Tibial nerve (tissue), 4 donors: ENCODE measurements around the gene SLC6A2. TPM values are rescaled to one million over a fixed set of nuclear protein-coding genes. Genes with fewer than 3 reads are reported as not detected.
"Not testable (repeated sequence)": the region's sequence is repeated elsewhere in the genome, so short reads cannot be mapped to it uniquely, and the experiment has no call there.

Source experiments
- DNase-seq, 2 donors: peaks; one replicate each; pipeline ENCODE4 v3.0.0-alpha.2; 2019; ENCODE audit warnings: low spot score in 2 of 2
- H3K27ac ChIP-seq, 4 donors: fragments of 200-600 bp; sonication (generic) in 3 of 4; one replicate each; pipeline ENCODE4 v1.5.1; 2017 to 2019; ENCODE audit warnings: mild to moderate bottlenecking in 1 of 4
- H3K27me3 ChIP-seq, 2 donors: fragments of 200-600 bp; sonication (generic) in 1 of 2; one replicate each; pipeline versions ENCODE4 v1.5.1 to v1.6.0; 2017 to 2019
- H3K36me3 ChIP-seq, 3 donors: fragments of 200-600 bp; sonication (generic); one replicate each; pipeline ENCODE4 v1.5.1; 2018 to 2019
- H3K4me1 ChIP-seq, 4 donors: fragments of 200-600 bp; sonication (generic) in 3 of 4; one replicate each; pipeline ENCODE4 v1.5.1; 2017 to 2019
- H3K4me3 ChIP-seq, 4 donors: fragments of 200-600 bp; sonication (generic) in 3 of 4; one replicate each; pipeline ENCODE4 v1.5.1; 2017 to 2019; ENCODE audit warnings: mild to moderate bottlenecking in 1 of 4, moderate library complexity in 1 of 4
- H3K9me3 ChIP-seq, 4 donors: fragments of 200-600 bp; sonication (generic) in 3 of 4; one replicate each; pipeline ENCODE4 v1.5.1; 2017 to 2019
- EP300 ChIP-seq, 2 donors: sonication (generic); formaldehyde crosslinking; IDR thresholded peaks; one replicate each; pipeline ENCODE4 v1.6.1; 2017; ENCODE audit warnings: antibody characterized with exemption in 2 of 2, mild to moderate bottlenecking in 1 of 2
- POLR2A ChIP-seq, 2 donors: fragments of 450-650 bp; IDR thresholded peaks; one replicate each; pipeline ENCODE4 v1.6.1; 2017; ENCODE audit warnings: antibody characterized with exemption in 2 of 2, mild to moderate bottlenecking in 2 of 2, moderate library complexity in 2 of 2
- WGBS, 2 donors: methylation state at CpG; one replicate each; pipeline ENCODE4 v1.1.5; 2018; 5-methylcytosine and 5-hydroxymethylcytosine counted together
- total RNA-seq, 4 donors: library from RNA; depleted of rRNA; stranded (reverse); fragments of >200 nt; gene quantifications; one replicate each; pipeline ENCODE4 v1.1.0, GENCODE V29; 2016
- TF ChIP-seq, protein P1 (sequence below), 5 experiments: fragments of 200-600 bp in 3 of 5; fragments of 450-650 bp in 2 of 5; sonication (generic) in 3 of 5; IDR thresholded peaks; one replicate each; pipeline ENCODE4 v1.5.1; 2016 to 2019; ENCODE audit warnings: antibody characterized with exemption in 5 of 5, mild to moderate bottlenecking in 3 of 5, moderate library complexity in 2 of 5

Gene SLC6A2
- total RNA-seq: under 1 TPM in 3 of 4 donors, not detected in 1; 0.22 to 0.59 (median 0.30) TPM

DNA sequence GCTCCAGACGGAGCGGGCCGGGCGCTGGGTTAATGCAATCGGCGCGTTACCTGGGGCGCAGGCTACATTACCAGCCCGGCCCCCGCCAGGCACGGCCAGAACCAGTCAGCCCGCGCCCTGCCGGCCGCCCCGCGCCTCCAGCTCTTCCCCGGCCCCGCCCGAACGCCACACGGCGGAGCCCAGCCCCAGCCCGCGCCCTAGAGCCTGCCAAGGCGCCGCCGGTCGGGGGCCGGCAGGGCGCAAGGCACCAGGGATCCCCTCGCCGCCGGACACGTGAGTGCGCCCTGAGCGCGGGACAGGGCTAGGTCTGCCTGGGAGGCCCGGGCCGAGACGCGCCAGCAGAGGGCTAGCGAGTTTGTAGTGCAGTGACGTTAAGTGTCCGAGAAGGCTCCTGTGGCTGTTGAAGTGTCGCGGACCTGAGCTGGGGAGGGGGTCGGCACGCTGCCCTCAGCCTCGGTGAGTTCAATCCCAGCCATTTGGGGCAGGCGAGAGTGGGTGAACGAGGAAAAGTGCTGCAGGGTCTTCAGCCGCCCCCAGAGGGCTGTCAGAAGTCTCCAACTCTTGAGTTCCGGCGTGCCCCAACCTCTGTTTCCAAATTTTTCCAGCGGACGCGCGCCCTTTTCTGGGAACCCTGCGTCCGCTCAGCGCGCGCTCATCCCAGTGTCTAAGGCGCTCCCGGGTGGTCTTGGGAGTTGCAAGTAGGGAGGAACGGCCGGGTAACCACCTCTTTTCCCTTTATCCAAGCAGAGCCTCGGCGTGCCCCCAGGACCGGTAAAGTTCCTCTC is at the start of gene SLC6A2:
Gene SLC6A2, plus strand, starts transcription at position 92 of the 785 bp plus-strand sequence. CDS start 707 bp downstream, outside the sequence.
- peaks cover 0 to 17% (median 0%) of the 10 kb centered on the region in 4 donors for H3K4me1 ChIP-seq
- H3K9me3 ChIP-seq: no peaks in the 10 kb centered on the region
- H3K27me3 ChIP-seq: peaks cover 0 to 48% of the 10 kb centered on the region in 2 donors
- TF ChIP-seq EP300 (IDR thresholded peaks at IDR 0.05): no peak
- TF ChIP-seq, protein P1, sequence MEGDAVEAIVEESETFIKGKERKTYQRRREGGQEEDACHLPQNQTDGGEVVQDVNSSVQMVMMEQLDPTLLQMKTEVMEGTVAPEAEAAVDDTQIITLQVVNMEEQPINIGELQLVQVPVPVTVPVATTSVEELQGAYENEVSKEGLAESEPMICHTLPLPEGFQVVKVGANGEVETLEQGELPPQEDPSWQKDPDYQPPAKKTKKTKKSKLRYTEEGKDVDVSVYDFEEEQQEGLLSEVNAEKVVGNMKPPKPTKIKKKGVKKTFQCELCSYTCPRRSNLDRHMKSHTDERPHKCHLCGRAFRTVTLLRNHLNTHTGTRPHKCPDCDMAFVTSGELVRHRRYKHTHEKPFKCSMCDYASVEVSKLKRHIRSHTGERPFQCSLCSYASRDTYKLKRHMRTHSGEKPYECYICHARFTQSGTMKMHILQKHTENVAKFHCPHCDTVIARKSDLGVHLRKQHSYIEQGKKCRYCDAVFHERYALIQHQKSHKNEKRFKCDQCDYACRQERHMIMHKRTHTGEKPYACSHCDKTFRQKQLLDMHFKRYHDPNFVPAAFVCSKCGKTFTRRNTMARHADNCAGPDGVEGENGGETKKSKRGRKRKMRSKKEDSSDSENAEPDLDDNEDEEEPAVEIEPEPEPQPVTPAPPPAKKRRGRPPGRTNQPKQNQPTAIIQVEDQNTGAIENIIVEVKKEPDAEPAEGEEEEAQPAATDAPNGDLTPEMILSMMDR (IDR thresholded peaks at IDR 0.05): peak in 1 of 5 experiments; percentile 24
- H3K4me3 ChIP-seq: peak within 1 kb of the TSS in 3 of 4 donors; percentile 11 to 35 (median 16)
- 2% methylated on average over 38 to 65 of the region's 71 CpGs for WGBS, 2 donors
- no peak within 1 kb of the TSS for H3K27ac ChIP-seq
- DNase-seq: no peak
- no peaks in the 10 kb centered on the region for H3K36me3 ChIP-seq

GRCh38 chr16:55613613-55614335 is 42.0 kb upstream of the SLC6A2 start:
- Histone ChIP-seq H3K4me3 (no peak overlapping the region), H3K4me1 (no peaks in the 10 kb centered on the region), H3K27me3 (no peaks in the 10 kb centered on the region), H3K27ac (no peak overlapping the region), H3K9me3 (peaks cover 0 to 14% (median 0%) of the 10 kb centered on the region in 4 donors), H3K36me3 (no peaks in the 10 kb centered on the region)
- TF ChIP-seq EP300 (IDR thresholded peaks at IDR 0.05): no peak
- TF ChIP-seq POLR2A (IDR thresholded peaks at IDR 0.05): no peak
- TF ChIP-seq, protein P1 (IDR thresholded peaks at IDR 0.05): no peak
- WGBS, 2 donors: 52 to 58% methylated on average over 6 of the region's 6 CpGs
- no peak for DNase-seq

DNA sequence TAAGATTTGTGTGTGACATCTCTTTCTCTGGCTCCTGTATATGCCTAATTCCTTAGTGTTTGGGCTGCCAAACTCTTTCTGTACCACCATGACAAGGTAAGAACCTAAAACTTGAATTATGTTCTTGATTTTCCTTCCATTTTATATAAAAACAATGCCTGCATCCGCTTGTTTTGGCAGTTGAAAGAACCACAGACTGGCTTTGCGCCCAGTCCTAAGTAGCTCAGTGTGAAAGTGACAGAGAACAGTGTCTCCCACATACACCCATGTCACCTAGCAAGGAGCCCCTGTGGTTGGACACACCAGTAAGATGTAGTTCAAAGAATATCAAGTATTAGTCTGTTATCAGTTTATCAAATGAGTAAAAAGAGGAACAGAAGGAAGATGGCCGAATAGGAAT is 40.7 kb upstream of the SLC6A2 start:
- Histone ChIP-seq H3K27ac (no peak overlapping the region), H3K9me3 (peaks cover 0 to 14% (median 0%) of the 10 kb centered on the region in 4 donors), H3K36me3 (no peaks in the 10 kb centered on the region), H3K4me3 (no peak overlapping the region), H3K4me1 (no peaks in the 10 kb centered on the region), H3K27me3 (no peaks in the 10 kb centered on the region)
- TF ChIP-seq POLR2A (IDR thresholded peaks at IDR 0.05) (no peak), EP300 (IDR thresholded peaks at IDR 0.05) (no peak)
- TF ChIP-seq, protein P1 (IDR thresholded peaks at IDR 0.05): no peak
- 76 to 86% methylated on average over 3 of the region's 3 CpGs for WGBS, 2 donors
- no peak for DNase-seq

DNA sequence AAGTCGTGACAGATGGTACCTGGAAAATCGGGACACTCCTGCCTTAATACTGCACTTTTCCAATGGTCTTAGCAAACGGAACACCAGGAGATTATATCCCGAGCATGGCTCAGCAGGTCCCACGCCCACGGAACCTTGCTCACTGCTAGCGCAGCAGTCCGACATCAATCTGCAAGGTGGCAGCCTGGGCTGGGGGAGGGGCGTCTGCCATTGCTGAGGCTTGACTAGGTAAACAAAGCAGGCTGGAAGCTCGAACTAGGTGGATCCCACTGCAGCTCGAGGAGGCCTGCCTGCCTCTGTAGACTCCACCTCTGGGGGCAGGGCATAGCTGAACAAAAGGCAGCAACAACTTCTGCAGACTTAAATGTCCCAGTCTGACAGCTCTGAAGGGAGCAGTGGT is 40.1 kb upstream of the SLC6A2 start:
- not testable (repeated sequence) for H3K36me3 ChIP-seq, H3K4me1 ChIP-seq, H3K27me3 ChIP-seq, DNase-seq, H3K4me3 ChIP-seq, H3K27ac ChIP-seq
- 90 to 93% methylated on average over 4 to 8 of the region's 11 CpGs for WGBS, 2 donors
- peaks cover 0 to 14% (median 0%) of the 10 kb centered on the region in 4 donors for H3K9me3 ChIP-seq

- Histone ChIP-seq H3K36me3 (no peaks in the 10 kb centered on the region), H3K9me3 (peaks cover 0 to 6% (median 0%) of the 10 kb centered on the region in 4 donors), H3K27ac (no peak overlapping the region), H3K4me3 (no peak overlapping the region), H3K27me3 (no peaks in the 10 kb centered on the region), H3K4me1 (no peaks in the 10 kb centered on the region)
- DNase-seq: no peak
- no peak for TF ChIP-seq EP300 (IDR thresholded peaks at IDR 0.05)
- TF ChIP-seq, protein P1 (IDR thresholded peaks at IDR 0.05): no peak
- TF ChIP-seq POLR2A (IDR thresholded peaks at IDR 0.05): no peak
Observed at GRCh38 chr16:55621771-55622170, 34.0 kb upstream of the SLC6A2 start.
